ENCODE data around the gene SNAPC1. TPM values are rescaled to one million over a fixed set of nuclear protein-coding genes. Genes with fewer than 3 reads are reported as not detected.

The SNAPC1 gene
- total RNA-seq, 1 experiment from 2014 or later: 13.8 TPM

DNA sequence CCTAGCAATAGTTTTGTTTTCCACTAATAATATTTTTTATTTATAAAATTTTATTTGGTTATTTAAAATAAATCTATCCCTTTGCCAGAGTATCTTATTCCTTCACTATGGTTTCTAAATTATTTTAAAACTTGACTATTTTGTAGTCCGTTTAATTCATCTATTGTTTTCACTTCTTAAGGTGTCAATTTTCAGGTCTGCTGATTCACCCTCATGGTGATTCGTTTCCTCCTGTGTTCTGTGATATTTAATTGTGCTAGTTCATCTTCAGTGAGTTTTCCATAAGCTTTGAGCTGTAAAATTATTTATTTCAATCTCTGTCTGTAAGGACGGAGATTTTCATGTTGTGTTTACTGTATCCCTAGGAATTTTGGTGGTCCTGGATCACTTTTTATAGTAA lies 70.6 kb downstream of the SNAPC1 start:
- no peaks in the 10 kb centered on the region for H3K36me3 ChIP-seq (ENCODE audit: insufficient read depth, low read length, poor library complexity, severe bottlenecking)
- no peaks in the 10 kb centered on the region for H3K4me1 ChIP-seq (ENCODE audit: insufficient read depth, low read length, poor library complexity, severe bottlenecking)
- BruUV-seq (replicated peaks): no TSS peak
- no peak overlapping the region for H3K27ac ChIP-seq (ENCODE audit: low read depth, low read length, poor library complexity, severe bottlenecking)
- ChIA-PET CTCF (no interaction called here), POLR2A (ENCODE audit: low non-redundant PET) (no interaction called here)
- H3K27me3 ChIP-seq (replicated peaks; ENCODE audit: insufficient read depth, low read depth, low read length, poor library complexity): no peaks in the 10 kb centered on the region
- DNase-seq (ENCODE audit: low spot score): no peak
- no peaks in the 10 kb centered on the region for H3K9me3 ChIP-seq (ENCODE audit: low read depth, low read length, poor library complexity, severe bottlenecking)
- intact Hi-C loops (cut with micrococcal nuclease; ENCODE audit: unreplicated experiment): no loop called here
- no peak overlapping the region for H3K4me3 ChIP-seq (ENCODE audit: low read depth, low read length, poor library complexity, severe bottlenecking)
- no peak for TF ChIP-seq CTCF (conservative IDR thresholded peaks at IDR 0.05; ENCODE audit: low read depth, low read length)
- TF ChIP-seq EZH2 (IDR thresholded peaks at IDR 0.05; ENCODE audit: borderline replicate concordance, low read depth, low read length, poor library complexity, severe bottlenecking): no peak

DNA sequence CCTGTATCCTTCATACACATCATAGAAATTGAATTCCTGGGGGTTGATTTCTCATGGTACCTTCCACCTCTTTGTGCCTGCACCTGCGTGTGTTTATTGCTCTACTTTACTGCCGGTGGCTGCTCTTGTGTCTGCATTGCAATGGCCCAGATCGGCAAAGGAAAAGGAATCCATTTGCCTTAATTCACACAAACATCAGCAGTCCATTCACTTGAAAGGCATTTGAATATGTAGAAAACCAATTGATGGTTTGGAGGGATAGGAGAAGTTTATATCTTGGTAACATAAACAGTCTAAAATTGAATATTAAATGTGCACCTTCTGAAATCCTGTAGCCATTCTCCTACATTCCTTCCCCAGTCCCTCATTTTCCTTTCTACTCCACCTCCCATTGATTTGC lies 74.0 kb downstream of the SNAPC1 start:
- H3K36me3 ChIP-seq (ENCODE audit: insufficient read depth, low read length, poor library complexity, severe bottlenecking): no peaks in the 10 kb centered on the region
- no peak for DNase-seq (ENCODE audit: low spot score)
- H3K4me3 ChIP-seq (ENCODE audit: low read depth, low read length, poor library complexity, severe bottlenecking): no peak overlapping the region
- no peaks in the 10 kb centered on the region for H3K9me3 ChIP-seq (ENCODE audit: low read depth, low read length, poor library complexity, severe bottlenecking)
- intact Hi-C loops (cut with micrococcal nuclease; ENCODE audit: unreplicated experiment): loop anchor here (5.0 kb wide), 1 partner anchor 539 kb away; no protein-coding TSS in a partner anchor
- ChIA-PET CTCF (interaction anchor here (0.7 kb wide), 1 partner anchor 73 kb away, joined by 6 read pairs; no protein-coding TSS in a partner anchor), POLR2A (ENCODE audit: low non-redundant PET) (interaction anchor here (0.7 kb wide), 1 partner anchor 55 kb away, joined by 16 read pairs; no protein-coding TSS in a partner anchor)
- TF ChIP-seq EZH2 (IDR thresholded peaks at IDR 0.05; ENCODE audit: borderline replicate concordance, low read depth, low read length, poor library complexity, severe bottlenecking) (no peak), CTCF (conservative IDR thresholded peaks at IDR 0.05; ENCODE audit: low read depth, low read length) (no peak)
- BruUV-seq (replicated peaks): no TSS peak
- H3K27ac ChIP-seq (ENCODE audit: low read depth, low read length, poor library complexity, severe bottlenecking): no peak overlapping the region
- no peaks in the 10 kb centered on the region for H3K27me3 ChIP-seq (replicated peaks; ENCODE audit: insufficient read depth, low read depth, low read length, poor library complexity)
- H3K4me1 ChIP-seq (ENCODE audit: insufficient read depth, low read length, poor library complexity, severe bottlenecking): peaks cover 7% of the 10 kb centered on the region

DNA sequence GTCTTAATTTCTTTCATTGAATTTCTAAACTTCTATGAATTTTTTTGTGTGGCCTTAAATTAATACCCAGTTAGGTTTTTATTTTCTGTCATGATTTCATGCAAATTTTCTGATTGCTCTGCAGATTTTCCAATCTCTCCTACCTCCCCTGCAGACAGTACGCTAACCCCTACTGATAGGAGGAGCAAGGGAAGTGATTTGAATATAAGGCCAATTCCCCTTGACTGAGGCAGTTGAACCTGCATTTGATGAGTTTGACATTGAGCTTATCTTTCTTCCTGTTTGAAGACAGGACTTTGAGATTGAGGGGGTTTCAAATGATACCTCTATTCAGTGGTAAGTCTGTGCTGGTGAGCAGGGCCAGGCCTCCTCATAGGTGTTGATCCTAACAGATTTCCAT lies 74.6 kb downstream of the SNAPC1 start:
- TF ChIP-seq CTCF (conservative IDR thresholded peaks at IDR 0.05; ENCODE audit: low read depth, low read length) (no peak), EZH2 (IDR thresholded peaks at IDR 0.05; ENCODE audit: borderline replicate concordance, low read depth, low read length, poor library complexity, severe bottlenecking) (no peak)
- POLR2A ChIA-PET (ENCODE audit: low non-redundant PET): interaction anchor here (0.7 kb wide), 1 partner anchor 56 kb away, joined by 16 read pairs; no protein-coding TSS in a partner anchor
- Histone ChIP-seq H3K27ac (ENCODE audit: low read depth, low read length, poor library complexity, severe bottlenecking) (no peak overlapping the region), H3K36me3 (ENCODE audit: insufficient read depth, low read length, poor library complexity, severe bottlenecking) (no peaks in the 10 kb centered on the region), H3K9me3 (ENCODE audit: low read depth, low read length, poor library complexity, severe bottlenecking) (no peaks in the 10 kb centered on the region), H3K27me3 (replicated peaks; ENCODE audit: insufficient read depth, low read depth, low read length, poor library complexity) (no peaks in the 10 kb centered on the region), H3K4me3 (ENCODE audit: low read depth, low read length, poor library complexity, severe bottlenecking) (no peak overlapping the region), H3K4me1 (ENCODE audit: insufficient read depth, low read length, poor library complexity, severe bottlenecking) (peaks cover 10% of the 10 kb centered on the region)
- DNase-seq (ENCODE audit: low spot score): no peak
- intact Hi-C loops (cut with micrococcal nuclease; ENCODE audit: unreplicated experiment): loop anchor here (1.0 to 5.0 kb wide), 2 partner anchors 376 to 540 kb away; no protein-coding TSS in a partner anchor
- CTCF ChIA-PET: interaction anchor here (0.7 to 1.5 kb wide), 3 partner anchors 74 to 366 kb away, joined by 3 to 9 read pairs (median 6); no protein-coding TSS in a partner anchor
- BruUV-seq (replicated peaks): no TSS peak

All from A673 (cell line).